IMR-90 (cell line): Measurements from ENCODE around the gene RFTN1. TPM values are rescaled to one million over a fixed set of nuclear protein-coding genes. Genes with fewer than 3 reads are reported as not detected.

Source experiments
- ATAC-seq: fragments of 200-7000 bp; cut with Tn5 transposase; 2 replicates; pipeline ENCODE4 v1.9.1; 2020; ENCODE audit warnings: low read depth, mild to moderate bottlenecking, moderate library complexity
- BruUV-seq: library from RNA; stranded (reverse); fragments of 400-500 nt; replicated peaks from 2 replicates; lab custom pipeline; 2021; lab: Mats Ljungman, UMichigan
- CTCF ChIA-PET: fragments of 300-600 bp; formaldehyde crosslinking; extraction: SDS; loops from one replicate; lab custom pipeline; 2021; ENCODE audit warnings: antibody characterized with exemption; lab: Yijun Ruan, JAX
- POLR2A ChIA-PET: fragments of 300-600 bp; sonication (Branson Sonifier 250); formaldehyde crosslinking; loops from one replicate; lab custom pipeline; 2022; ENCODE audit warnings: antibody characterized with exemption; ENCODE audit not compliant: unreplicated experiment; lab: Charles Lee
- DNase-seq: peaks from one replicate; pipeline ENCODE4 v3.0.0; 2013
- H2AFZ ChIP-seq: replicated peaks from 2 replicates; pipeline ENCODE3; 2013; ENCODE audit warnings: low read length, mild to moderate bottlenecking; ENCODE audit not compliant: poor library complexity
- H2AK5ac ChIP-seq: 2 replicates; pipeline ENCODE4 v1.6.1; 2013; ENCODE audit warnings: low read depth, low read length, inconsistent platforms
- H2AK9ac ChIP-seq: replicated peaks from 2 replicates; pipeline ENCODE3; 2013; ENCODE audit warnings: mild to moderate bottlenecking, low read depth, low read length, moderate library complexity; ENCODE audit not compliant: poor library complexity
- H2BK120ac ChIP-seq: 2 replicates; pipeline ENCODE4 v1.6.1; 2013; ENCODE audit warnings: low read depth, low read length, inconsistent platforms
- H2BK15ac ChIP-seq: 3 replicates; pipeline ENCODE4 v1.6.1; 2013; ENCODE audit warnings: low read depth, low read length, inconsistent platforms
- H2BK20ac ChIP-seq: 2 replicates; pipeline ENCODE4 v1.6.1; 2013; ENCODE audit warnings: low read depth, mild to moderate bottlenecking, inconsistent platforms, low read length, moderate library complexity
- H2BK5ac ChIP-seq: 2 replicates; pipeline ENCODE4 v1.6.1; 2013; ENCODE audit warnings: mild to moderate bottlenecking, low read depth, low read length, inconsistent platforms; ENCODE audit not compliant: poor library complexity, severe bottlenecking
- H3K14ac ChIP-seq: replicated peaks from 2 replicates; pipeline ENCODE4 v1.6.1; 2013; ENCODE audit warnings: low read depth, low read length, inconsistent platforms
- H3K18ac ChIP-seq: 2 replicates; pipeline ENCODE4 v1.6.1; 2013; ENCODE audit warnings: low read depth, low read length, control low read depth
- H3K23ac ChIP-seq: 2 replicates; pipeline ENCODE4 v1.6.1; 2013; ENCODE audit warnings: low read depth, low read length, inconsistent platforms
- H3K27ac ChIP-seq: 2 replicates; pipeline ENCODE4 v1.5.1; 2013; ENCODE audit warnings: mild to moderate bottlenecking, control low read depth, low read length; ENCODE audit not compliant: insufficient read depth
- H3K27me3 ChIP-seq: 2 replicates; pipeline ENCODE4 v1.6.1; 2013; ENCODE audit warnings: low read length; ENCODE audit not compliant: control insufficient read depth, insufficient read depth
- H3K36me3 ChIP-seq: 2 replicates; pipeline ENCODE4 v1.6.1; 2013; ENCODE audit warnings: low read length, mixed read lengths; ENCODE audit not compliant: control insufficient read depth, insufficient read depth
- H3K4ac ChIP-seq: 2 replicates; pipeline ENCODE4 v1.6.1; 2013; ENCODE audit warnings: low read depth, low read length, inconsistent platforms
- H3K4me1 ChIP-seq: 2 replicates; pipeline ENCODE4 v1.6.1; 2013; ENCODE audit warnings: low read length, mixed read lengths; ENCODE audit not compliant: control insufficient read depth, insufficient read depth
- H3K4me2 ChIP-seq: 2 replicates; pipeline ENCODE4 v1.6.1; 2013; ENCODE audit warnings: low read depth, mild to moderate bottlenecking, control low read depth, low read length, moderate library complexity
- H3K4me3 ChIP-seq: 2 replicates; pipeline ENCODE4 v1.5.1; 2013; ENCODE audit warnings: low read depth, mild to moderate bottlenecking, control low read depth, low read length, moderate library complexity; ENCODE audit not compliant: insufficient read depth
- H3K56ac ChIP-seq: 2 replicates; pipeline ENCODE4 v1.6.1; 2013; ENCODE audit warnings: low read length, inconsistent platforms; ENCODE audit not compliant: insufficient read depth; ENCODE audit errors: extremely low read depth
- H3K79me1 ChIP-seq, 2 experiments: 2 replicates each; pipeline ENCODE4 v1.6.1; 2013; ENCODE audit warnings: low read length in 2 of 2, inconsistent platforms in 1 of 2, low read depth in 1 of 2
- H3K9ac ChIP-seq: 2 replicates; pipeline ENCODE4 v1.6.1; 2013; ENCODE audit warnings: low read depth, low read length, control low read depth
- H3K9me1 ChIP-seq: 2 replicates; pipeline ENCODE4 v1.6.1; 2013; ENCODE audit warnings: low read length, inconsistent platforms; ENCODE audit not compliant: insufficient read depth
- H3K9me3 ChIP-seq: 2 replicates; pipeline ENCODE4 v1.6.1; 2013; ENCODE audit warnings: low read length; ENCODE audit not compliant: control insufficient read depth, insufficient read depth
- H4K20me1 ChIP-seq: 2 replicates; pipeline ENCODE4 v1.6.1; 2013; ENCODE audit warnings: low read length, inconsistent platforms; ENCODE audit not compliant: insufficient read depth
- H4K5ac ChIP-seq: 2 replicates; pipeline ENCODE4 v1.6.1; 2013; ENCODE audit warnings: mild to moderate bottlenecking, low read depth, low read length, control low read depth
- H4K8ac ChIP-seq, 2 experiments: 2 replicates each; pipeline ENCODE4 v1.6.1; 2013; ENCODE audit warnings: low read depth in 2 of 2, low read length in 2 of 2, control low read depth in 1 of 2, inconsistent platforms in 1 of 2
- H4K91ac ChIP-seq: 2 replicates; pipeline ENCODE4 v1.6.1; 2013; ENCODE audit warnings: low read depth, low read length, inconsistent platforms; ENCODE audit not compliant: insufficient read depth
- ELK1 ChIP-seq: fragments of 150-350 bp; IDR thresholded peaks from 2 replicates; pipeline ENCODE4 v1.6.1; 2016; ENCODE audit warnings: low read depth, mild to moderate bottlenecking, low read length, moderate library complexity, borderline replicate concordance
- MXI1 ChIP-seq: IDR thresholded peaks from 2 replicates; pipeline ENCODE4 v1.6.1; 2012; ENCODE audit warnings: low read depth, mild to moderate bottlenecking, low read length, moderate library complexity, borderline replicate concordance
- POLR2A ChIP-seq: IDR thresholded peaks from 2 replicates; pipeline ENCODE4 v1.6.1; 2012; ENCODE audit warnings: mild to moderate bottlenecking, low read depth, low read length
- RFX5 ChIP-seq: IDR thresholded peaks from 2 replicates; pipeline ENCODE4 v1.8.0; 2012; ENCODE audit warnings: low read depth, mild to moderate bottlenecking, low read length, moderate library complexity
- SMC3 ChIP-seq: fragments of 150-350 bp; IDR thresholded peaks from 2 replicates; pipeline ENCODE4 v1.6.1; 2016; ENCODE audit warnings: low read depth, mild to moderate bottlenecking, antibody characterized with exemption, low read length, moderate library complexity
- WGBS, 2 experiments: methylation state at CpG; one replicate each; pipeline versions ENCODE4 v1.1.5 to v1.1.7; 2013; ENCODE audit warnings: missing lambda C conversion rate in 2 of 2; ENCODE audit not compliant: insufficient read length in 1 of 2; ENCODE audit errors: extremely low coverage in 2 of 2; 5-methylcytosine and 5-hydroxymethylcytosine counted together
- dilution Hi-C: fragments of 300-500 bp; cut with HindIII; formaldehyde crosslinking; loops from one replicate; pipeline ENCODE4 v1.14.3; 2018; ENCODE audit warnings: low sequenced_read_pairs; ENCODE audit not compliant: unreplicated experiment
- in situ Hi-C: fragments of 300-500 bp; cut with MboI; formaldehyde crosslinking; loops from 3 replicates; pipeline ENCODE4 v1.14.3; 2019; ENCODE audit warnings: low sequenced_read_pairs, inconsistent platforms, mixed read lengths
- intact Hi-C: fragments of 100-400 bp; cut with micrococcal nuclease; formaldehyde crosslinking; loops from 2 replicates; pipeline ENCODE4 v1.10.0; 2022
- polyA plus RNA-seq, 3 experiments: library from polyadenylated mRNA; depleted of rRNA; stranded (reverse); fragments of >200 nt; gene quantifications; 2 replicates each; pipeline ENCODE4 v1.2.3, GENCODE V29; 2012; ENCODE audit warnings: low replicate concordance in 1 of 3
- total RNA-seq: library from RNA; depleted of rRNA; stranded (reverse); fragments of >200 nt; gene quantifications from 2 replicates; pipeline ENCODE4 v1.2.3, GENCODE V29; 2012

The RFTN1 gene
- total and polyA plus RNA-seq, 2 of the 4 experiments (the other 2 are of a cell fraction) = 45.0 to 52.0 TPM

GRCh38 chr3:16388850-16389441 lies 124.6 kb downstream of the RFTN1 start:
- 0 out of 2 replicates have a peak, but pooled peaks cover 3% of the 10 kb centered on the region for H3K36me3 ChIP-seq
- H3K79me1 ChIP-seq = peaks cover 40 to 74% of the 10 kb centered on the region in 2 experiments
- H3K56ac ChIP-seq = no peak overlapping the region
- H4K5ac ChIP-seq = peak overlapping the region; percentile 18; the same call in 1 of the 2 replicates
- in situ Hi-C loops (no loop called here), intact Hi-C loops (loop anchor here (2.0 to 5.0 kb wide), 2 partner anchors 52 to 123 kb away; partner anchors contain the start of gene RFTN1), dilution Hi-C loops (no loop called here)
- H2BK15ac ChIP-seq = no peak overlapping the region
- peak overlapping the region; percentile 39; the same call in 1 of the 2 replicates for H3K23ac ChIP-seq
- peak overlapping the region; percentile 88; the same call in 1 of the 2 replicates for H3K18ac ChIP-seq
- ChIA-PET CTCF (no interaction called here), POLR2A (no interaction called here)
- H3K27ac ChIP-seq = peak overlapping the region; percentile 48; the same call in 1 of the 2 replicates
- no peak overlapping the region for H2AFZ ChIP-seq
- TF ChIP-seq SMC3 (no peak), MXI1 (no peak), RFX5 (no peak), ELK1 (no peak), POLR2A (no peak)
- no peak overlapping the region for H3K9ac ChIP-seq
- peaks cover 14% of the 10 kb centered on the region; the same call in 1 of the 2 replicates for H4K20me1 ChIP-seq
- H3K14ac ChIP-seq = peak overlapping the region; percentile 15; the same call in 1 of the 2 replicates
- no TSS peak for BruUV-seq
- H2BK20ac ChIP-seq = peak overlapping the region; percentile 55; the same call in 1 of the 2 replicates
- peak overlapping the region; percentile 76; the same call in 1 of the 2 replicates for H3K4me2 ChIP-seq
- DNase-seq = peak; percentile 78
- no peaks in the 10 kb centered on the region for H3K9me3 ChIP-seq
- no peak overlapping the region for H3K4me3 ChIP-seq
- peak overlapping the region; percentile 67; the same call in 1 of the 2 replicates for H2BK120ac ChIP-seq
- H2AK9ac ChIP-seq = no peak overlapping the region
- 0 out of 4 replicates have a peak overlapping the region, but pooled peaks have one; percentile 20 to 61 for H4K8ac ChIP-seq
- peak overlapping the region; percentile 65; the same call in 1 of the 2 replicates for H3K4ac ChIP-seq
- H2AK5ac ChIP-seq = no peak overlapping the region
- peaks cover 21% of the 10 kb centered on the region for H3K9me1 ChIP-seq
- peak; percentile 59 for ATAC-seq
- WGBS, 2 experiments = no CpG with 5 or more reads among the region's 3 CpGs
- H3K4me1 ChIP-seq = peaks cover 38% of the 10 kb centered on the region
- peak overlapping the region; percentile 3; the same call in 1 of the 2 replicates for H4K91ac ChIP-seq
- H2BK5ac ChIP-seq = peak overlapping the region; percentile 81
- H3K27me3 ChIP-seq = no peaks in the 10 kb centered on the region
